Breast epithelium (tissue), 4 donors: Measurements from ENCODE around the gene ACAN. TPM values are rescaled to one million over a fixed set of nuclear protein-coding genes. Genes with fewer than 3 reads are reported as not detected.
A peak's percentile ranks its signal among the peaks of the same experiment; 100 is the strongest.

Experiments
- DNase-seq, 2 donors: peaks; one replicate each; pipeline ENCODE4 v3.0.0-alpha.2; 2019; ENCODE audit warnings: low spot score in 2 of 2
- H3K27ac ChIP-seq, 2 donors: fragments of 200-600 bp; sonication (generic) in 1 of 2; one replicate each; pipeline ENCODE4 v1.5.1; 2016 to 2019; ENCODE audit warnings: mild to moderate bottlenecking in 1 of 2
- H3K27me3 ChIP-seq, 2 donors: fragments of 200-600 bp; sonication (generic) in 1 of 2; one replicate each; pipeline versions ENCODE4 v1.5.1 to v1.6.0; 2017 to 2019; ENCODE audit warnings: control low read depth in 1 of 2, mild to moderate bottlenecking in 1 of 2
- H3K36me3 ChIP-seq: fragments of 200-600 bp; one replicate; pipeline ENCODE4 v1.5.1; 2019
- H3K4me1 ChIP-seq, 2 donors: fragments of 200-600 bp; sonication (generic); one replicate each; pipeline ENCODE4 v1.5.1; 2016 to 2019; ENCODE audit warnings: control low read depth in 1 of 2
- H3K4me3 ChIP-seq, 3 donors: fragments of 200-600 bp; sonication (generic); 1 replicate in 2 of 3; 2 replicates in 1 of 3; pipeline ENCODE4 v1.5.1; 2016 to 2019; ENCODE audit warnings: mild to moderate bottlenecking in 3 of 3, moderate library complexity in 2 of 3
- H3K9me3 ChIP-seq, 2 donors: fragments of 200-600 bp; sonication (generic) in 1 of 2; one replicate each; pipeline ENCODE4 v1.5.1; 2016 to 2019; ENCODE audit warnings: control low read depth in 1 of 2
- CTCF ChIP-seq, 3 donors: fragments of 450-650 bp; IDR thresholded peaks; one replicate each; pipeline ENCODE4 v1.5.1; 2016 to 2017; ENCODE audit warnings: antibody characterized with exemption in 3 of 3, mild to moderate bottlenecking in 3 of 3, moderate library complexity in 3 of 3
- POLR2A ChIP-seq: fragments of 450-650 bp; IDR thresholded peaks from one replicate; pipeline ENCODE4 v1.6.1; 2016; ENCODE audit warnings: antibody characterized with exemption, mild to moderate bottlenecking, moderate library complexity
- POLR2AphosphoS5 ChIP-seq, 3 donors: sonication (generic); formaldehyde crosslinking; IDR thresholded peaks; one replicate each; pipeline ENCODE4 v1.6.1; 2017; ENCODE audit warnings: antibody characterized with exemption in 3 of 3
- intact Hi-C: fragments of 100-400 bp; cut with DNase I; formaldehyde crosslinking; loops from one replicate; pipeline ENCODE4 v1.15.1; 2023; ENCODE audit warnings: low total_unique reads
- total RNA-seq, 3 donors: library from RNA; depleted of rRNA; stranded (reverse); fragments of >200 nt; gene quantifications; one replicate each; pipeline ENCODE4 v1.1.0, GENCODE V29; 2016

ACAN gene
- total RNA-seq, 3 donors from 2014 or later: under 0.01 TPM; not detected in 2

DNA sequence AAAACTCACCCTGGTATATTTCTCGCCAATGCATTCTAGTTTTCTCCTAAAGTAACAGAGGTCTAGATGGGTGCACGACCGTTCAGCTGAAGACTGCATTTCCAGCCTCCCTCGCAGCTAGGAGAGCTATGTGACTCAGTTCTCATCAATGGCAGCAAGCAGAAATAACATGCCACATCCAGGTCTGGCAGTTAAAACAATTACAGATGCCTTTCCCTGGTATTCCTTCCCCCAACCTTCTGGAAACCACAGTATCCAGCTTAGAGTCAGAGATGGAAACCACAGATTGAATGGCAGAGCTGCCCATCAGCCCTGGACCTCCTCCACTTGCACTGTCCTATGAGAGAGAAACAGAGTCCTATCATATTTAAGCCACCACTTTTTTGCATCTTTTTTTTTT, 87.3 kb downstream of the ACAN start:
- no peak for DNase-seq
- H3K4me1 ChIP-seq: no peaks in the 10 kb centered on the region
- H3K27ac ChIP-seq: no peak overlapping the region
- intact Hi-C loops: no loop called here
- H3K9me3 ChIP-seq: no peaks in the 10 kb centered on the region
- no peak overlapping the region for H3K4me3 ChIP-seq
- no peaks in the 10 kb centered on the region for H3K27me3 ChIP-seq
- TF ChIP-seq POLR2A (no peak), POLR2AphosphoS5 (IDR thresholded peaks at IDR 0.05) (no peak), CTCF (IDR thresholded peaks at IDR 0.05) (no peak)
- H3K36me3 ChIP-seq: no peaks in the 10 kb centered on the region

DNA sequence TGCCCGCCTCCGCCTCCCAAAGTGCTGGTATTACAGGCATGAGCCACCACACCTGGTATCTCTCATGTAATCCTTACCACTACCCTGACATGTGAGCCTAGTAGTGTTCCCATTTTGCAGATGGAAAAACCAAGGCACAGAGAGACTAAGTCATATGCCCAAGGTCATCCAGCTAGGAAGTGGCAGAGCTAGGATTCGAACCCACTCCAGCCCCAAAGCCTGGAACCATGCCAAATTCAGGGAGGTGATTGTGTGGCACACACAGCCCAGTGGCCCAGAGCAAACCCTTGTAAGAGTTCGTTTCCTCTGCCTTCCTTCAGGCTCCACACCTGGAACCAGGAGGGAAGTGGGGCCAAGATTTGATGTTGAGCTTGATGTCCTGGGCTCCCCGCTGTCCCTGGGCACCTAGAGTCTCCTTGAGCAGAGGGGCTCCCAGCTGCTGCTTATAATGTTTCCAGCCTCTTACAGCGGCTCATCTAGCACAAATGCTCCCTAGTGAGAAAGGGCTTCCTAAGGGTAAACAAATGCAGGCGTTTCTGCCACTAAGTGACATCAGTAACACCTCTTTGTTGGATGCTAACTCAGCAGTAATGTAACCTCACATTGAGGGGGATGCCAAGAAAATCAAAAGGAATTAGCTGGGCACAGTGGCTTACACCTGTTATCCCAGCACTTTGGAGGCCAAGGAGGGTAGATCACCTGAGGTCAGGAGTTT, 88.5 kb downstream of the ACAN start:
- Histone ChIP-seq H3K36me3 (no peaks in the 10 kb centered on the region), H3K4me3 (no peak overlapping the region), H3K27me3 (no peaks in the 10 kb centered on the region), H3K9me3 (no peaks in the 10 kb centered on the region), H3K4me1 (peaks cover 0 to 3% of the 10 kb centered on the region in 2 donors), H3K27ac (no peak overlapping the region)
- no peak for DNase-seq
- TF ChIP-seq POLR2AphosphoS5 (IDR thresholded peaks at IDR 0.05) (no peak), CTCF (IDR thresholded peaks at IDR 0.05) (no peak), POLR2A (no peak)
- intact Hi-C loops: no loop called here

DNA sequence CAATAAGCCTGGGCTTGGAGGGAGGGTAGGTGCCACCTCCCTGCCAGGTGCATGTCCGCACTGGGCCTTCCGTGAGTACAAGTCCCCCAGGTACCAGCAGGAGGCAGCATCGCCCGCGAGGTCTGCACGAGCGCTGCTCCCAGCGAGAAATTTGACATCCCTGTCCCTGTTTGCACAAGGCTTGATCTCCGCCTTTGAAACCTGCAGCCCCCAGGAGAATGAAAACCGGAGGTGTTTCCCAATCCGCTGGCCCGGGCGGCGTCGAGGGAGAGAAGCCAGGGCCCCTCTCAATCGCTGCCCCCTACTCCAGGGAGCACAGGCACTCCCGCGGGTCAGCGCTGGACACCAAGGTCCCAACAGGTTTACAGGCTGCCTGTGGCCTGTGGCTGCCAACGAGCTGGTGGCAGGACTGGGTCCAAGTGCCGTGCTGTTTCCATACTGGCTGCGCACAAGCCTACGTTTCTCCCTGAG, 91.1 kb downstream of the ACAN start:
- H3K36me3 ChIP-seq: no peaks in the 10 kb centered on the region
- H3K4me3 ChIP-seq: peak overlapping the region; percentile 49 to 87 (median 59)
- H3K4me1 ChIP-seq: peaks cover 4 to 16% of the 10 kb centered on the region in 2 donors
- intact Hi-C loops: no loop called here
- peak; percentile 65 to 66 for DNase-seq
- no peaks in the 10 kb centered on the region for H3K27me3 ChIP-seq
- H3K27ac ChIP-seq: peak overlapping the region in 1 of 2 donors; percentile 58
- TF ChIP-seq CTCF (IDR thresholded peaks at IDR 0.05) (peak; percentile 6 to 61 (median 57)), POLR2A (no peak)
- no peaks in the 10 kb centered on the region for H3K9me3 ChIP-seq

DNA sequence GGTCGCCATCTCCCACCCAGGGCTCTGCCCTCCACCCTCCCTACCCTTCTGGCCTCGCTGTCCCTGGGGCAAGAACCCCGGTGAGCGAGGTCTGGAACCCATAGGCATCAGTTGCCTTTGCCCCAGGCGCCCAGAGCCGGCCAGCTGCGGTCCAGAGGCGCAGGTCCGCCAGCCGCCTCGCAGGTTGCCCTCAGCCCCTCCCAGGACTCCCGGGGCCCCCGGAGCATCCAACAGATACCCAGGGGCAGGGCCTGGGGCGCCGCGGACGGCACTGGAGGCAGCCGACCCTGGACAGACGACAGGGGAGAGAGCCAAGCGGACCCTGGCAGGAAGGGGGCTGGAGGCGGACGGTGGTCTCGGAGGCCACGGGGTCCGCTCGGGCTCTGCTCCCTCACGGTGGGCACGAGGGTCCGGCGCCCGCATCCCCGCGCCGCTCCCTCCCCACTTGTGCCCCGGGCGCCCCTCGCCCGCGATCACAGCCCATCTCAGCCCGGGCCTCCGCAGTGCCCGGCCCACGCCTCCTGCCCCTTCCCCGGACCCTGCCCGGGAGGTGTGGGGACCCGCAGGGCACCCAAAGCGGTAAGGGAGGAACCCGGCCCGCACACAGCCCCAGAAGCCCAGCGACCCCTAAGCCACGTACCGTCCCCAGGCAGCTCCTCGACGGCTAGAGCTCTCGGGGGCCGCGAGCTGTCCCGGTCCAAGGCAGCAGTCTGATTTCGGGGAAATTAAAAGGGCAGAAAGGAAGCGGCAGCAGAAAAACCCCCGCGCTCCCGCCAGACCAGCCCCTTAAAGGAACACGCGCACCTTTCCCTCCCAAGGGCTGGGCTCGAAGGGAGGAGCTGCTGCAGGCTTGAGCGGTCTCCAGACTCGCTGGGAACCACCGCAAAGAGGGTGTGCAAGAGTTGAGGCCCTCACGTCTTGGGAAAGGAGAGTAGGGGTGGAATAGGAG, 91.9 kb downstream of the ACAN start, which contains the start of gene HAPLN3:
HAPLN3 (minus strand) TSS at position 726 of the 949 bp plus-strand sequence. CDS start 8,246 bp downstream, outside the sequence.
- Histone ChIP-seq H3K4me1 (peaks cover 4 to 16% of the 10 kb centered on the region in 2 donors), H3K4me3 (peak within 1 kb of the TSS; percentile 49 to 87 (median 59)), H3K27ac (peak within 1 kb of the TSS; percentile 77 to 82), H3K9me3 (no peaks in the 10 kb centered on the region), H3K36me3 (no peaks in the 10 kb centered on the region), H3K27me3 (no peaks in the 10 kb centered on the region)
- intact Hi-C loops: no loop called here
- no peak for TF ChIP-seq POLR2AphosphoS5 (IDR thresholded peaks at IDR 0.05)
- TF ChIP-seq POLR2A: no peak
- TF ChIP-seq CTCF (IDR thresholded peaks at IDR 0.05): no peak
- no peak for DNase-seq
